Ovary (tissue), 9 donors: ENCODE measurements around the gene CELF4. TPM values are rescaled to one million over a fixed set of nuclear protein-coding genes. Genes with fewer than 3 reads are reported as not detected.

Source experiments
- DNase-seq, 5 donors: peaks; one replicate each; pipeline ENCODE4 v3.0.0-alpha.2; 2019 to 2020
- H3K27ac ChIP-seq, 2 donors: fragments of 200-600 bp; one replicate each; pipeline versions ENCODE4 v1.5.1 to v1.8.0; 2019 to 2022
- H3K27me3 ChIP-seq: fragments of 200-600 bp; one replicate; pipeline ENCODE4 v1.8.0; 2022
- H3K36me3 ChIP-seq: fragments of 200-600 bp; sonication (generic); one replicate; pipeline ENCODE4 v1.5.1; 2019
- H3K4me1 ChIP-seq: one replicate; pipeline ENCODE4 v1.8.1; 2013; ENCODE audit warnings: mild to moderate bottlenecking, moderate library complexity; ENCODE audit not compliant: insufficient read depth
- H3K4me3 ChIP-seq: fragments of 200-600 bp; sonication (generic); one replicate; pipeline ENCODE4 v1.5.1; 2017
- H3K9me3 ChIP-seq, 2 donors: fragments of 200-600 bp in 1 of 2; sonication (generic) in 1 of 2; one replicate each; pipeline versions ENCODE4 v1.5.1 to v1.8.1; 2013 to 2019; ENCODE audit warnings: mild to moderate bottlenecking in 1 of 2, moderate library complexity in 1 of 2
- CTCF ChIP-seq, 3 donors: fragments of 450-650 bp in 2 of 3; fragments of 200-600 bp in 1 of 3; IDR thresholded peaks; one replicate each; pipeline versions ENCODE4 v1.5.1 to v1.8.0; 2016 to 2022; ENCODE audit warnings: antibody characterized with exemption in 3 of 3, mild to moderate bottlenecking in 1 of 3
- EP300 ChIP-seq: sonication (generic); formaldehyde crosslinking; IDR thresholded peaks from one replicate; pipeline ENCODE4 v1.6.1; 2017; ENCODE audit warnings: antibody characterized with exemption
- POLR2A ChIP-seq: fragments of 450-650 bp; IDR thresholded peaks from one replicate; pipeline ENCODE4 v1.6.1; 2017; ENCODE audit warnings: antibody characterized with exemption, mild to moderate bottlenecking, moderate library complexity
- WGBS, 3 donors: extraction: QIAGEN DNeasy Blood & Tissue Kit in 1 of 3; methylation state at CpG; one replicate each; pipeline versions ENCODE4 v1.1.5 to v1.1.7; 2013 to 2017; 5-methylcytosine and 5-hydroxymethylcytosine counted together
- intact Hi-C, 4 donors: fragments of 100-400 bp; cut with DNase I; formaldehyde crosslinking; loops; one replicate each; pipeline versions ENCODE4 v1.11.0 to v1.15.1; 2022 to 2023
- polyA plus RNA-seq, 2 donors: library from polyadenylated mRNA; stranded (reverse); fragments of 200-250 nt in 1 of 2; fragments of 350-450 nt in 1 of 2; fragmentation: Illumina TruSeq in 1 of 2; extraction: RNeasy Lipid Tissue Mini Kit (QIAGEN cat#74804) in 1 of 2; gene quantifications; one replicate each; pipeline ENCODE4 v1.2.3, GENCODE V29; 2013 to 2014
- total RNA-seq, 7 donors: library from RNA; depleted of rRNA in 2 of 7; stranded (reverse); fragments of >200 nt in 2 of 7; fragmentation: NEBNext Ultra II Directional in 3 of 7; extraction: Animal tissue kit (Norgen Biotek cat#: 25700) in 3 of 7; gene quantifications; one replicate each; pipeline versions ENCODE4 v1.1.0 to v1.2.4, GENCODE V29; 2016 to 2023
- donor health status: DM: no; HTN: no; CAD: no; lungs with moderate emphysema.
- donor health status: DM: no; HTN: no; CAD: no.
- donor health status: Bipolar disorder and iron deficiency.
- donor health status: DM: yes; HTN: yes; CAD: no.
- donor health status: DM: no; HTN: no; CAD: no.
- donor health status: DM: yes; HTN: yes; CAD: no.

Gene CELF4
- total and polyA plus RNA-seq, 9 donors, result 0.15 to 1.6 (median 1.1) TPM; not detected in 1

GRCh38 chr18:37493352-37493935 is 72.2 kb downstream of the CELF4 start:
- Histone ChIP-seq H3K9me3 (no peaks in the 10 kb centered on the region), H3K4me3 (no peak overlapping the region), H3K4me1 (no peaks in the 10 kb centered on the region), H3K27me3 (no peaks in the 10 kb centered on the region), H3K36me3 (no peaks in the 10 kb centered on the region), H3K27ac (no peak overlapping the region)
- 81 to 84% (median 83%) methylated on average over 7 of the region's 7 CpGs for WGBS, 3 donors
- intact Hi-C loops, result no loop called here
- TF ChIP-seq CTCF (IDR thresholded peaks at IDR 0.05) (no peak), EP300 (no peak), POLR2A (no peak)
- no peak for DNase-seq

- Histone ChIP-seq H3K4me1 (peaks cover 2% of the 10 kb centered on the region), H3K27ac (no peak overlapping the region), H3K27me3 (no peaks in the 10 kb centered on the region), H3K36me3 (no peaks in the 10 kb centered on the region), H3K9me3 (no peaks in the 10 kb centered on the region), H3K4me3 (no peak overlapping the region)
- WGBS, 3 donors, result 69 to 76% (median 71%) methylated on average over 1 of the region's 1 CpG
- no peak for TF ChIP-seq CTCF (IDR thresholded peaks at IDR 0.05)
- TF ChIP-seq POLR2A, result no peak
- no peak for TF ChIP-seq EP300
- DNase-seq, result no peak
- intact Hi-C loops, result no loop called here
Measured at GRCh38 chr18:37492952-37493351, 72.6 kb downstream of the CELF4 start.

GRCh38 chr18:37491526-37491925 is 74.1 kb downstream of the CELF4 start:
- no peak for DNase-seq
- no peak overlapping the region for H3K4me3 ChIP-seq
- no peak overlapping the region for H3K27ac ChIP-seq
- TF ChIP-seq POLR2A (no peak), CTCF (IDR thresholded peaks at IDR 0.05) (no peak), EP300 (no peak)
- no peaks in the 10 kb centered on the region for H3K9me3 ChIP-seq
- 89 to 93% (median 89%) methylated on average over 10 of the region's 10 CpGs for whole genome bisulfite sequencing, 3 donors
- H3K36me3 ChIP-seq, result no peaks in the 10 kb centered on the region
- H3K27me3 ChIP-seq, result no peaks in the 10 kb centered on the region
- intact Hi-C loops, result no loop called here
- H3K4me1 ChIP-seq, result peaks cover 9% of the 10 kb centered on the region

- TF ChIP-seq CTCF (IDR thresholded peaks at IDR 0.05) (no peak), EP300 (no peak), POLR2A (no peak)
- intact Hi-C loops, result loop anchor here in 1 of 4 donors (10.0 kb wide), 1 partner anchor 65 kb away; no protein-coding TSS in a partner anchor
- Histone ChIP-seq H3K4me1 (peaks cover 13% of the 10 kb centered on the region), H3K36me3 (no peaks in the 10 kb centered on the region), H3K27me3 (no peaks in the 10 kb centered on the region), H3K9me3 (no peaks in the 10 kb centered on the region), H3K27ac (no peak overlapping the region), H3K4me3 (no peak overlapping the region)
- WGBS, 3 donors, result 72 to 85% (median 82%) methylated on average over 3 of the region's 3 CpGs
- no peak for DNase-seq
Measured at GRCh38 chr18:37489998-37490397, 75.6 kb downstream of the CELF4 start.
